HG03060 (cell line): Measurements from ENCODE around the gene MUC5AC.

Experiments
- ATAC-seq: cut with Tn5 transposase; IDR thresholded peaks from one replicate; pipeline ENCODE4 v1.9.1; 2021; ENCODE audit warnings: low read depth, moderate number of reproducible peaks; ENCODE audit not compliant: unreplicated experiment

The MUC5AC gene

GRCh38 chr11:1193326-1194230, 35.8 kb downstream of the MUC5AC start:
- no peak for ATAC-seq

DNA sequence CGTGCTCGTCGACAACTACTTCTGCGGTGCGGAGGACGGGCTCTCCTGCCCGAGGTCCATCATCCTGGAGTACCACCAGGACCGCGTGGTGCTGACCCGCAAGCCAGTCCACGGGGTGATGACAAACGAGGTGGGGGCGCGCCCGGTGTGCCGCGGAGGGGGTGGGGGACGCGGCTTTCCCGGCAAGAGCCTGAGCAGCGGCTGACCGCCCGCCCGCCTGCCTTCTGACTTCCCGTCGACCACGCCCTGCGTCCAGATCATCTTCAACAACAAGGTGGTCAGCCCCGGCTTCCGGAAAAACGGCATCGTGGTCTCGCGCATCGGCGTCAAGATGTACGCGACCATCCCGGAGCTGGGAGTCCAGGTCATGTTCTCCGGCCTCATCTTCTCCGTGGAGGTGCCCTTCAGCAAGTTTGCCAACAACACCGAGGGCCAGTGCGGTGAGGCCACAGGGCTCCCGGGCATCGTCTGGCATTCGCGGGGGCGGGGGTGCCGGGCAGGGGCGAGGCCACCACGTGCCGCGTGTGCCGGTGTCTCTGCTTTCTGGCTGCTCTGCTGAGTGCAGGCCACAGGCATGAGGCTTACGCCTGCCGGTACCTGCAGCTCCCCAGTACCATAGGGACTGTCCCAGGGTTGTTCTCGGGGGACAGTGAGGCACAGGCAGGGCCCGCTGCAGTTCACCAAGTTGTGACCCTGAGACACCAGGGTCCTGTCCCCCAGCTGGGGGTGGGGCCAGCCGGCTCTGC, 36.7 kb downstream of the MUC5AC start:
- ATAC-seq = no peak

DNA sequence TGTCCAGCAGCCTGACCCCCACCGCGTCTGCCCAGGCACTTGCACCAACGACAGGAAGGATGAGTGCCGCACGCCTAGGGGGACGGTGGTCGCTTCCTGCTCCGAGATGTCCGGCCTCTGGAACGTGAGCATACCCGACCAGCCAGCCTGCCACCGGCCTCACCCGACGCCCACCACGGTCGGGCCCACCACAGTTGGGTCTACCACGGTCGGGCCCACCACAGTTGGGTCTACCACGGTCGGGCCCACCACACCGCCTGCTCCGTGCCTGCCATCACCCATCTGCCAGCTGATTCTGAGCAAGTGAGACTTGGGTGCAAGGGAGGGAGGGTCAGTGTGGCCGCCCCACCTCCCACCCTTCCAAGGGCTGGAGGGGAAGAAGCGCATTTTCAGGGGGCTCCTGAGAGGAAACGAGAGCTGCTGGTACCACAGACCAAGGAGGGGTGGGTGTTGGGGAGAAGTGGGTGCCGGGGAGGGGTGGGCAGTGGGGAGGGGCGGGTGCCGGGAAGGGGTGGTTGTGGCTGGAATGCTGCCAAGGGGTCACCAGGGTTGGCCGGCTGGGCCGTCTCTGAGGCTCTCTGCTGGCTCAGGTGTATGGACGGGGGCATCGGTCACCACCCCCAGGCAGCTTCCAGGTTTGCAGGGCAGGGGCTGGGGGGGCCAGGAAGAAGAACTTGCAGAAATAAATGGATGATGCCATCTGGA, 37.4 kb downstream of the MUC5AC start:
- no peak for ATAC-seq

DNA sequence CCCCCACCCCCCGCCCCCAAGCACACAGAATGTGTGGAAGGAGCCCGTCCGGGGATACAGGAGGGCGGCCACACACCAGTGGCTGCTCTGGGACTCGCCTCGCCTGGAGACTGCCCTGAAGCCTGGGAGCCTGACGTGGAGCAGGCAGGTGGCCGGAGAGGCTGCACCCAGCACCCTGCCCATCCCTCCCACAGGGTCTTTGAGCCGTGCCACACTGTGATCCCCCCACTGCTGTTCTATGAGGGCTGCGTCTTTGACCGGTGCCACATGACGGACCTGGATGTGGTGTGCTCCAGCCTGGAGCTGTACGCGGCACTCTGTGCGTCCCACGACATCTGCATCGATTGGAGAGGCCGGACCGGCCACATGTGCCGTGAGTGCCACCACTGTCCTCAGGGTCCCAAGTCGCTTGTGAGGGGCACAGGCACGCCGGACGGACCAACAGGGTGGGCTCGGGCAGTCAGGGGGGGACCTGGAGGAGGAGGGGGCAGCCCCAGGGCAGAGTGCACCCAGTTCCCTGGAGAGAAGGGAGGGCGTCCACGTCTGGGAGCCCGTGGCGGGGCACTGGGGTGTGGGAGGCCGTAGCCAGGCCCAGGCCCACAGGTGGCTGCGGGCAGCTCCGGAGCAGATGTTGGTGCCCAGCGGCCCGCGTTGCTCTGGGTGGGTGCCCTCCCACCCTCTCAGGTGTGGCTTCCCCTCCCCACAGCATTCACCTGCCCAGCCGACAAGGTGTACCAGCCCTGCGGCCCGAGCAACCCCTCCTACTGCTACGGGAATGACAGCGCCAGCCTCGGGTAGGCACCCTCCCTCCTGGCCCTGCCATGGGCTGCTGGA, 38.1 kb downstream of the MUC5AC start:
- ATAC-seq = no peak

DNA sequence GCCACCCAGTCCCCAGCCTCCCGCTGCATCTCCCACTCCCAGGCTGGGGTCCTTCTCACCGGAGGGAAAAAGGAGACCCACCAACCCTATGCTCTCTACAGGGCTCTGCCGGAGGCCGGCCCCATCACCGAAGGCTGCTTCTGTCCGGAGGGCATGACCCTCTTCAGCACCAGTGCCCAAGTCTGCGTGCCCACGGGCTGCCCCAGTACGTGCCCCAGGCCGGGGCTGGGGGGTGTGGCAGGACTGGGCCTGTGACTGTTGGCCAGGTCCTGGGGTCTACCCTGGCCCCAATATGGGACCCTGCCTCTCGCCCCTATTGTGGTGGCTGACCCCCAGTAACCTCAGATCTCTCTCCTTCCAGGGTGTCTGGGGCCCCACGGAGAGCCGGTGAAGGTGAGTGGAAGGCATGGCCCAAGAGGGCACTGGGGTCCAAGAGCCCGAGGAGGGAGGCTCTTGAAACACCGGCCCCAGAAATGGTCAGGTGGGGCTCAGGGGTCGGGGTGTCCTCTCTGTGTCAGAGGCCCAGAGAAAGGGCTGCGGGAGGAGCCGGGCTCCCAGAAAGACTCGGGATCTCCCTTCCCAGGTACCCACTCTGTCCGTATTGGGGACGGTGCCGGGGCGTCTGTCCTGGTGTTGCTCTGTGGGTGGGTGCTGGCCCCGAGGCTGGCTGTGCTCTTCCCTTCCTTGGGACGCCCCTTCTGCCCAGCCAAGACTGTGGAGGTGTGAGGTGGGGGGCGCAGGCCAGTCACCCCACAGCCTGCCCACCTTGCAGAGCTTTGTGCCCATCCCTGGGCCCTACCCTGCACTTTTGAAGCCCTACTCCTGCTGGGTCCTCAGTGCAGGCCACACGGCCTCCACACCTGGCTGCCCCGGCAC, 39.0 kb downstream of the MUC5AC start:
- ATAC-seq = no peak

DNA sequence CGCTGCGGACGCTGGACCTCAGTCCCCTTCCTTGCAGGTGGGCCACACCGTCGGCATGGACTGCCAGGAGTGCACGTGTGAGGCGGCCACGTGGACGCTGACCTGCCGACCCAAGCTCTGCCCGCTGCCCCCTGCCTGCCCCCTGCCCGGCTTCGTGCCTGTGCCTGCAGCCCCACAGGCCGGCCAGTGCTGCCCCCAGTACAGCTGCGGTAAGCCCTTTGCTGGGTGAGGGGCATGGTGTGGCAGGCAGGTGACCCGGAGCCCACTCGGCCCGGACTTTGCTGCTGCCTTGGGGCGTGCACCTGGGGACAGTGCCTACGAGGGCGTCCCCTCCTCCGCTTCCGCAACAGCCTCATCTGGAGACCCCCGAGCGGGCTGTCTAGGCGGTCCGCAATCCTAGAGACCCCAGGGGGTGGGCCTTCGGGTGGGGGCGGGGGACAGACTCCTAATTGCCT, 39.7 kb downstream of the MUC5AC start:
- no peak for ATAC-seq

DNA sequence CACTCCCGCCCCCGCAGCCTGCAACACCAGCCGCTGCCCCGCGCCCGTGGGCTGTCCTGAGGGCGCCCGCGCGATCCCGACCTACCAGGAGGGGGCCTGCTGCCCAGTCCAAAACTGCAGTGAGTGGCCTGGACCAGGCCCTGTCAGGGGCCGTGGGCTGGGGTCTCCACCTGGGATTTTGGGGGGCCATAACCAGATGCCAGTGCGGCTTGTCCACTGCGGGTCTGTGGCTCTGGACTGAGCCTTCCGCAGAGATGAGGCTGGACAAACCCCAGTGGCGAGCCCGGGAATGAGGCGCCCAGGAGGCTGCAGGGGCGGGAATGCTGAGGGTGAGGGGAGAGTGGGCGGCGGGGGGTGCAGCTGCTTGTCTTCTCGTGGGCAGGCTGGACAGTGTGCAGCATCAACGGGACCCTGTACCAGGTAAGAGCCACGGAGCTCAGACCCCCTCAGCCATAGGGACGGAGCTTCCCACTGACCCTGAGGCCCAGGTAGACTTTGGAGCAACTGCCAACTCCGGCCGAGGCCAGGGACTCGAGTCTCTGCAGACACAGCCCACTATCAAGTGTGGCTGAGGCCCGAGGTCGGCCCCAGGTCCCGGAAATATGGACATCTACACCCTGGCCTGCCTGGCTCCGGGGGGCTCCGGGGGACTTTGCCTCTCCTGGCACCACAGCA, 40.3 kb downstream of the MUC5AC start:
- ATAC-seq = no peak

- no peak for ATAC-seq
These were observed 40.9 kb downstream of the MUC5AC start for GRCh38 chr11:1198561-1199240.

DNA sequence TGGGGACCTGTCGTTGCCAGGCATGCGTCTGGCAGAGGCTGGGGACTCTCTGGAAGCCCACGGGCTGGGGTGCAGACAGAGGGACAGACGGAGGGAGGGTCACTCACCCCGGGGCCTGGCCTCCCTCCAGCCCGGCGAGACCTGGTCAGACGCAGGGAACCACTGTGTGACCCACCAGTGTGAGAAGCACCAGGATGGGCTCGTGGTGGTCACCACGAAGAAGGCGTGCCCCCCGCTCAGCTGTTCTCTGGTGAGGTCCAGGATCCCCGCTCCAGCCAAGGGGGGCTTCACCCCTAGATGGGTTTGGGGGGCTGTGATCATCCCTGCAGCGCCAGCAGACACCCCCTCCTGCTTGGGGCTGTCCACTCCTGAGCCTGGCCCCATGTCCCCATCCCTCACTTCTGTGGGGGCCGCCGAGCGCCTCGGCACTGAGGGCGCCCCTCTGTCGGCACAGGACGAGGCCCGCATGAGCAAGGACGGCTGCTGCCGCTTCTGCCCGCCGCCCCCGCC, 41.5 kb downstream of the MUC5AC start:
- no peak for ATAC-seq

- no peak for ATAC-seq
These were observed 42.2 kb downstream of the MUC5AC start for GRCh38 chr11:1199751-1200610.

DNA sequence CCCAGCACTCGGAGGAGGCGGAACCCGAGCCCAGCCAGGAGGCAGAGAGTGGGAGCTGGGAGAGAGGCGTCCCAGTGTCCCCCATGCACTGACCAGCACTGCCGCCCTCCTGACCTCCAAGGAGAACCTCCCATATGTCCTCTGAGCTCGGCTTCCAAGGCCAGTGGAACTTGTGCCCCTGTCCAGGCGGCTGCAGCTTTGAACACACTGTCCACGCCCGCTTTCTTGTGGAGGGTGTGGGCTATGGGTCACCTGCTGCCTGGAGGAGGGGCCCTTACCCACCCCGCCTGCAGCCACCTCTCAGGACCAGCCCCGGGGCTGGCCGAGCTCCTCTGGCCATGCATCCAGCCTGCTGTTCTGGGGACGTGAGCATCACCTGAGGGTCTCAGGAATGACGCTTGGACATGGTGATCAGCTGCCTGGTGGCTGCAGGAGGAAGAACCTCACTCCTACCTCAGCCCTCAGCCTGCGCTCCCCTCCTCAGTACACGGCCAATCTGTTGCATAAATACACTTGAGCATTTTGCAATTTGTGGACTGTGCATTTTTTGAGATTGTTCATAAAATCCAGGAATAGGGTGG, 42.9 kb downstream of the MUC5AC start:
- ATAC-seq = no peak

GRCh38 chr11:1201395-1202153, 43.8 kb downstream of the MUC5AC start:
- ATAC-seq = no peak

DNA sequence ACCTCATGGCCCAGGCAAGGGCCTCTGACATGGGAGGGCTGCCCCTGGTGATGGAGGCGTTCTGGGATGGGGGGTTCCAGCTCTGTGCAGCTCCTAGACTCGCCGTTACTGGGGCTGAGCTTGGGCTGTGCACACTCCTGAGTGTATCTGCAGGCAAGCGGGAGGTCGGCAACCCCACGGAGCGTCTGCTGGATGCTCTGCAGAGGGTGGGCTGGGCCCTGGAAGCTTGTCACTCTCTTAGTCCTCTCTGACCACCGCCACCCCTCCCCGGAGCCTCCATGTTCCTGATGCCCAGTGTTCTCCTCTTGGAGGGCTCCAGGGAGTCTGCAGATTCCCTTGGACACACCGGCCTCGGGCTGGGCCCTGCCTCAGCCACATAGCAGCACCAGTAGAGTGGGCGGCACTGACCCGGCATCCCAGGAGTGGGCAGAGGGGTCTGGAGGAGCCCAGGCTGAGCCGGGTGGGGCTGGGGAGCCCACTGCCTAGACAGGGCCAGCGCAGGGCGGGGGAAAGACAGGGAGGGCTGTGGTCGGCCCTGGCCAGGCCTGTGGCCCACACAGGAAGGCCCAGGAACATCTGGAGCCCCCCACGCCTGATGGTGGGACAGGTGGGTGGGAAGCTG, 44.5 kb downstream of the MUC5AC start:
- ATAC-seq = no peak

DNA sequence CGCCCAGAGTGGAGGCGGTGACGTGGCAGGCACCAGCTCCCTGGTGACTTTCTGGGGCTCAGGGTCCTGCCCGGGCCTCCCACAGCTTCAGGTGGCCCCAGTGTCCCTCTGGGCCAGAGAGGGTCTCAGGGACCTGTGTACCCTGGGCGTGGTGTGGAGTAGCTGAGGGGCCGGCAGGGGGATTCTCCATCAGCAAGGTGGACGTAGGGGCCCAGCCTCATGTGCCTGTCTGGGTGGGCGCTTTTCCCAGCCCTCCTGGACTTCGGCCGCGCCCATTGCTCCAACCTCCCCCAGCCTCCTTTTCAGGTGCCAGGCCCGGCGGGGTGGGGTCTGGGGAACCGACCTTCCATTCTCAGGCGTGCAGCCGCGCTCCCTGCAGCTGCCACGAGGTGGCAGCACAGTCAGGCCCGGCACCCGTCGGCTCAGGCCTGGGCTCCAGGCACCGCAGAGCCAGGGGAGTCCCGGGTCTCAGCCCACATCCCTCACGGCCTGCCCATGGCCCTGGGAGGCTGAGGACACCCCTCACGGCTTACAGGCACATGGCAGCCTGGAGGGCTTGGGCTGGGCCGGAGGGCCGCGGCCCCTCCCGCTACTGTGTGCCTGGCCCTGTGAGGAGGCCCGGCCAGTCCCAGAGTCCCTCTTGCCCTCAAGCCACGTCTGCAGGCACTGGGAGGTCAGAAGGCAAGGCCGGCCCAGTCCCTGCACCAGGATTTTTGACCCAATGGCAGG, 45.2 kb downstream of the MUC5AC start:
- no peak for ATAC-seq
